Glomerular endothelial cell (primary cell): ENCODE data around the gene STIM2. TPM values are rescaled to one million over a fixed set of nuclear protein-coding genes. Genes with fewer than 3 reads are reported as not detected.

Experiments used
- DNase-seq: peaks from one replicate; pipeline ENCODE4 v3.0.0-alpha.2; 2011; ENCODE audit warnings: low read depth, low spot score; ENCODE audit errors: extremely low read depth
- total RNA-seq: library from RNA; depleted of rRNA; stranded (reverse); fragments of >200 nt; gene quantifications from 2 replicates; pipeline ENCODE4 v1.2.3, GENCODE V29; 2015

The STIM2 gene
- total RNA-seq, 1 donor from 2014 or later: 12.2 TPM

DNA sequence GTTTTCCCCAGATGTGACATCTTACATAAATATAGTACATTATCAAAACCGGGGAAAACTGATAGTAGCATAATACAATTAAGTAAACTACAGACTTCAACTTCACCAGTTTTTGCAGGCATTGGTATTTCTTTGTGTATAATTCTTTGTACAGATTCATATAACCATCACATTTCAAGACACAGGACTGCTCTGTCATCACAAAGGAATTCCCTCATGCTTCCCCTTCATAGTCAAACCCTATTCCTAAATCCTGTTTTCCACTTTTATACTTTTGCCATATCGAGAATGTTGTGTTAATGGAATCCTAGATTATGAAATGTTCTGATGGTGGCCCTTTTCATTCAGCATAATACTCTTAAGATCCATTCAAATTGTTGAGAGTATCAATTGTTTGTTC, 36.0 kb downstream of the STIM2 start:
- DNase-seq: no peak

- no peak for DNase-seq
Measured at GRCh38 chr4:26899991-26900390, 39.4 kb downstream of the STIM2 start.

- no peak for DNase-seq
Measured at GRCh38 chr4:26900765-26901164, 40.1 kb downstream of the STIM2 start.

DNA sequence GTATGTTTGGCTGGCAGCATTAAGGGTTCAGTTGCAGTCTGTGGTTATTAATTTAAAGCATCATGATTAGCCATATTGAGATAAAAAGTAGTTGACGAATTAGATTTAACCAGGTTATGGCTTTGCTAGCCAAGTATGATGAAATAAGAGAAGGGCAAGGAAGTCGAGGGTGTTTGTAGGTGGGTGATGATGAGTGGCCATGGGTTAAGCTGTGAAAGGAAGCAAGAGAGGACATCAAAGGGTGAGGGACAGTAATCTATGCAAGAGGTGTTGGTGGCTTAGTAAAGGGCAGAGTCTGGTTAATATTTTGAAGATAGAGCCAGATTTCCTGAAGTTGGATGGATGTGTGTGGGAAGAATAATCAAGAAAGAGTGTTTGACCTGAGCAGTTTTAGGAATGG, 44.5 kb downstream of the STIM2 start:
- DNase-seq: no peak

DNA sequence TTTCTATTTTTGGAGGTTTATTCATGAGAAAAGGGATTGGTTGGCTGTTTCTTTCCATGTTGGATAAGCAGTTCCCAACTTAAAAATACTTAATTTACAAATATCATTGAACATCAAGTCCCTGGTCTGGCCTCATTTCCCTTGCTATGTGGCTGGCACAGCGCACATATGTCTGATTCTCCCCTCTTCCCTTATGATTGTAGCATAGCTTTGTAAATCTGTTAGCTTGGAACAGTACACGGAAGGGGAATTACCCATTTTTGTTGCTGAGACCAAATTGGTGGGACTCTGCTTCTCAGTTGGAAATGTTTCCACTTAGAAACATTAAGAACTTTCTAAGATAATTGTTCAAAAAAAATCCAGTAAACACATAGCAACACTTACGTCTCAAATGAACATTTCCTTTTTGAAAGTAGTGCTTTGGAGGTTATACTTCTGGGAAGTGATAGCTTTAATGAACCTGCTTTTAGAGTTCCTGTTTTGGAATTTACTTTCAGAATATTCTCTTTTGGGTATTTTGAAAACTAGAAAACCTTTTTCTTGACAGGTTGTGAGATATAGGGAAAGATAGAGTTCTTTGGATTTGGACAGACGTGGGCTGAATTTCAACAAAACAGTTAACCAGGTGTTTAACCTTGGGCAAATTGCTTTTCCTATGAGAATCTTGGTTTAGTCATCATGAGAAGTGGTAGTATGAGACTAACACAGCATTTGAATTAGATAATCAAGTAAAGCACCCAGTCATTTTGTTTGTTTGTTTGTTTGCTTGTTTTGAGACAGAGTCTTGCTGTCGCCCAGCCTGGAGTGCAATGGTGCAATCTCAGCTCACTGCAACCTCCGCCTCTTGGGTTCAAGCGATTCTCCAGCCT, 47.3 kb downstream of the STIM2 start:
- DNase-seq: no peak

- DNase-seq: no peak
Measured at GRCh38 chr4:26909369-26909768, 48.7 kb downstream of the STIM2 start.

DNA sequence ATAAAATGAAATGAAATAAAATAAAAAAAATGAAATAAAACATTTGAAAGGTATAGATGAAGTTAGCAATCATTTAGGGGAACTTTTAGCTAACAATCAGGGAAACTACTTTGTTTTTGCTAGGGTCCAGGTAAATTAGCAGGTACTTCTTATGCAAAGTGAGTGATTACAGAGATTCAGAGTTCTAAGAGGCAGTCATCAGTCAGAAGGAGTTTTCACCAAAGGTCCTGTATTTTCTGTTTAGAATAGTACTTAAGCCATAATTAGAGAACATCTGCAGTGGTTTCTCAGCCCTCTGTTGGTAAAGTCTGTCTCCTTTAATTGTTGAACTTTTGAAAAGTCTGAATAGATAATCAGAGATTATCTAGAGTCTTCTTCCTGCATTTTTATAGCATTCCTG, 50.6 kb downstream of the STIM2 start:
- DNase-seq: no peak

DNA sequence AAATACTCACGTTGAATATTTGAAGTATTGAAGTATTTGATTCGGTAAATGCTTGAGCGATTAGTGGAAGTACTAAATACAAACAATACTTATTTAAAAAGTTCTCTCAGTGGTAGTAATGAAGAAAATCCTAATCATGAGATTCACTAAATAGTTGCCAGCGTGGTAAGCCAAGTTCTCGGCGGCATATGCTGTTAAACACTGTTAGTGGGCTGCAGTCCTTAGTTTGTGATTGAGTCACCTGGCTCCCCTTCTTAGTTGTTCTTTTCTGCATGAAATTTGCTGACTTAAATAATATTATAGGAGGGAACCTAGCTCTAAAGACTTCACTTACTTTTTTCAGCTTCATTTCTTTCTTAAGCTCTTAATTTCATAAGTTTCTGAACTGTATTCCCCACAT, 51.4 kb downstream of the STIM2 start:
- DNase-seq: no peak

DNA sequence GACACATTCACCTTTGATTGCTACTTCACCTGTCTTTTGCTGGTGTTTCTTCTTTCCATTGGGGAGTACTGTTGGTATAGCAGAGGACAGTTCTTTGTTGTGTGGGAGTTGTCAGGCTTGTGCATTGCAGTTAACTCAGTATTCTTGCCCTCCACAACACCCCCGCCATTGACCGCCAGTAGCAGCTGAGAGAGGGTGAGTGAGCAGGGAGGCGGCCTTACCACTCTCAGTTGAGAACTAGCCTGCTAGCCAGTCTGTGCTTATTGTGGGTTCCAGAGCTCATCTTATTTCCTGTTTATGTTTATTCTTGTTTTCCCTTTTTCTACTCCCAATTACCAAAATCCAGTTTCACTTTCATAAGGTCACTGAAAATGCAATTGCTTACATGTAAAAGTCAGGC, 52.2 kb downstream of the STIM2 start:
- no peak for DNase-seq

DNA sequence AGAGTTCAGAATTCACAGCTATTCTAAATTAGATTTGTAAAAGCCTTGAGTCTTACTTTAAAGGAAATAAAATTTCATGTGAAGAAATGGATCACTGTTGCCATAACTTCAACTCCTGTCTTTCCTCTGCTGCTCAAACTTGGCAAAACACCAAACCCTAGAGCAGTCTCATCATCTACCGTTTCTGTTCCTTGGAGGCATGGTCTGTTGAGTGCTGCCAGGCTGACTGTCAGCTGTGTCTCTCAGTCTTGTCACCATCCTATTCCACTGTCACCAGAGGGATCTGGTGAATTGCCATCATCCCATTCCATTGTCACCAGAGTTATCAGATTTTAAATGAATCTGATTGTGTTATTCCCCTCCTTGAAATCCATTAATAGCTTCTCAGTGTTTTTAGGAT, 55.6 kb downstream of the STIM2 start:
- no peak for DNase-seq

DNA sequence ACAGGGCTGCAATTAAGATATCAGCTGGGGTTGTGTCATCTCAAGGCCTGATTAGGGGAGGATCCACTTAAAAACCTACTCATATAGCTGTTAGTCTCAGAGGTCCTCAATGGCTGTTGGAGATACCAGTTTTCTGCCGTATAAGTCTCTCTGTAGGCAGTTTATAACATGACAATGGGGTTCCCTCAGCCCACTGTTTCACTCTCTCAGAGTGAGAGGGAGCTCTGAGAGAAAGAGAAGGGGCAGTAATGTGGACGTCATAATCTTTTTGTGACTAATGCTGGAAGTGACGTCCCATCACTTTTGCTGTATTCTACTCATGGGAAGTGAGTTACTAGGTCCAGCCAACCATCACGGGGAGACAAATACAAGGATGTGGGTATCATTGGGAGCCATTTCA, 70.3 kb downstream of the STIM2 start:
- no peak for DNase-seq

DNA sequence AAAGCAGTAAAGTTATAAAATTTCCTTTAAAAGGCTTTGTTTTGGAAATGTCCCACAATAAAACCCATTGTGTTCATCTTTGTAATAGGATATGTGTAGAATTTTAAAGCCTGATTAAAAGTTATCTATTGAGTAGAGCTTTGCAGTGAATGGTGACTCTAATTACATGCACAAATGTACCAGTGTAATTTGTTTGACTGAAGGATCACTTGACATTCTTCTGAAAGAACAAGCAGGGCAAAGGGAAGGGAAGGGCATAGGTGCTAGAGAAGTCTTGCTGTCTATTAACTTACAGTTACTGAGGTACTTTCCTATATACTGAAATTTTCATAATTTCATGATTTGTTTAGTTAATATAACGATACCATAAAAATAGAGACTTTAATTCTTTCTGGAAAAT, 70.8 kb downstream of the STIM2 start:
- DNase-seq: no peak

DNA sequence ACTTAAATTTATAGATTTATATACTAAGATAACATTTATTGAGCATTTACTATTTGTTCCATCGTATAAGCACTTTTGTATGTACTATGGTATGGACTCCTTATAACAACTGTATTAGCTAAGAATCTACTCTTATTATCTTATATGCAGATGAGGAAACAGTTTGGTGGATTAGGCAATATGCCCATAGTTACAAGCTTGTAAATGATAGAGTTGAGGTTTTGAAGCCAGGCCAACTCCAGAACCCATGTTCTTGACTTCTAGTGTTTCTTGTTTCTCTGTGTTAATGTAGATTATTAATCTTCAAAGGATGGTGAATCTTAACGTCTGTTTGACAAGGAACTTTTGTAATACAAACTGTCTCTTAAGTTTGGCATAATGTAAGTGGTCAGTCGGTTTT, 71.3 kb downstream of the STIM2 start:
- DNase-seq: no peak

GRCh38 chr4:26935397-26935796, 74.8 kb downstream of the STIM2 start:
- DNase-seq: no peak

DNA sequence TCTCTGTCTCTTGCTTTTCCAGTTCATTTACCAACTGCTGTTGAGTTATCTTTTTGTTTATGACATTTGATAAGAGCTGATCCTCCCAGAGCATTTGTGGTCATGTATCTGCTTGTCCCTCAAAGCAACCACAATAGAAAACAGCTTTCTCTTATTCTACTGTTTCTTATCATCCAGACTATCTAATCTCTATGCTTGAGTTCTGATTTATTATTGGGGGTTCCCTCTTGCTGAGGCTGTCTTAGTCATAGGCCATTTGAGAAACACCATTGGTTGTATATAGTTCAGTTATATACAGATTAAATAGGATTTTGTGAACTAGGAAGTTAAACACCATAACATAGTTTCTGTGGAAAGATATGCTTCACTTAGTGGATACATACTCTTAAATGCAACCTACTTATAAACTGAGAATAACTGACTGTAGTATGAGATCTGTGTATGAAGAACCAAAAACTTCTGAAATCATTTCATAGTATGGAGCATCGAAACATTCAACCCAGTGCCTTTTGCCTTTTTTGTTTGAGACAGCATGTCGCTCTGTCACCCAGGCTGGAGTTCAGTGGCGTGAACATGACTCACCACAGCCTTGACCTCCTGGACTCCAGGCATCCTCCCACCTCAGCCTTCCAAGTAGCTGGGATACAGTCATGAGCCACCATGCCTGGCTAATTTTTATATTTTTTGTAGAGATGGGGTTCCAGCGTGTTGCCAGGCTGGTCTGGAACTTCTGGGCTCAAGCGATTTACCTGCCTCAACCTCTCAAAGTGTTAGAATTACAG, 75.8 kb downstream of the STIM2 start:
- DNase-seq: no peak

- DNase-seq: no peak
Measured at GRCh38 chr4:26937139-26937538, 76.5 kb downstream of the STIM2 start.

- DNase-seq: no peak
Measured at GRCh38 chr4:26937567-26937966, 76.9 kb downstream of the STIM2 start.

DNA sequence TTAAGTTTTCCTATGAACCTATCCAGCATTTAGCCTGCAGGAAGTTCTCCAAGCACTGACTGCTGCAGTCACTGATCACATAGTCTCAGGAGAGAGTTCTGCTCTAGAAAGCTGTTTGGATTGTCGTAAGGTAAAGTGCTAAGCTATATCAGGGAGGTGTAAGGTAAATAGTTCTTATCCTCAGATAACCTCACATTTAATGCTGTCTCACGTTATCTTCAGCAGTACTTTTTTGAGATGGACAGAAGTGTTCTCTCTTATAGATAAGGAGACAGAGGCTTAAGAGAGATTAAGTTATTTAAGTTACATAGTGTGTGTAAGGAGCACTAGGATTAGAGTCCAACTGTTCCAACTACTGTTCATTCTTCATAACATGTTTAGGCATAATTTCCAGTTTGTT, 77.9 kb downstream of the STIM2 start:
- no peak for DNase-seq

DNA sequence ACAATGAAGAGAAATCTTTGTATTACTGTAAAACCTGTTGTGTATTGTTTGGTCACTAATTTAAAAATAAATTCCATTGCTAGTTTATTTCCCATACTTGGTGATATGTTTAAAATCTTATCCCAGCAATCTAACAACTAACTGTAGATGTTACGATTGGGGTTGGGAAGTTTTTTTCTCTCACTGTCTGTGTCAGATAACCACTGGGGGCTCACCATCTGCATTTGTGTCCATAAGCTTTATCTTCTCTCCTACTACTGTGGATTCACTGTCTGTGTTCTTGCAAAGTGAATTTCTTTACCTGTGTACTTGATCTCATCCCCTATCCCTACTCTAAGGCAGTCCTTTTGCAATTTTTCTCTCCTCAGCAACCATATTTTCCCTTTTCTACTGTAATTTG, 81.3 kb downstream of the STIM2 start:
- DNase-seq: no peak

GRCh38 chr4:26942871-26943270, 82.2 kb downstream of the STIM2 start:
- no peak for DNase-seq

DNA sequence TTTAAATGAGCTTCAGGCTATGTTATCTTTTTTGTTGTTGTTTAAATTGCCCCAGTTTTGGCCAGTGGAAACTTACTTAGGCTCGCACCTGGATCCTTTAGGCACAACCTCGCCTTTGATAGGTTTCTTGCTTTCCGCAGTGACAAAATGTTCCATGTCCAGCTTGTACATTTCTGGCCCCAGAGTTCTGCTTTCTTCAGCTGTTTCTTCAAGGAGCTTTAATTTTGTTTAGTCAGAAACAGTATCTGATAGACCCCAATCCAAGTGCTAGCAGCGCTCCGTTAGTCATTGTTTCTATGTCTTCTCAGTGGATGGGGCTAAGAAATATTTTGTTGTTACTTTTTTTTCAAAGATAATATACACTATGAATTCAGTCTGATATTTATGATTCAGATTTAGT, 82.8 kb downstream of the STIM2 start:
- no peak for DNase-seq

GRCh38 chr4:26945794-26946193, 85.2 kb downstream of the STIM2 start:
- DNase-seq: no peak
